GM23338 (cell line): ENCODE data around the gene CCAR1.

ENCODE experiments used
- EZH2 ChIP-seq: fragments of 200-600 bp; sonication (generic); IDR thresholded peaks from one replicate; pipeline ENCODE4 v1.8.0; 2017; ENCODE audit warnings: antibody characterized with exemption, mild to moderate bottlenecking, low read depth; ENCODE audit not compliant: unreplicated experiment
- EZH2phosphoT487 ChIP-seq: fragments of 200-600 bp; sonication (generic); IDR thresholded peaks from one replicate; pipeline ENCODE4 v1.8.1; 2018; ENCODE audit warnings: antibody characterized with exemption; ENCODE audit not compliant: unreplicated experiment
- NANOG ChIP-seq: IDR thresholded peaks from 2 replicates; pipeline ENCODE4 v1.6.1; 2016; ENCODE audit warnings: antibody characterized with exemption, borderline replicate concordance
- POLR2AphosphoS5 ChIP-seq: IDR thresholded peaks from 2 replicates; pipeline ENCODE4 v1.6.1; 2016; ENCODE audit warnings: antibody characterized with exemption, low read depth
- TF ChIP-seq, protein P1 (sequence below), 2 experiments: fragments of 200-600 bp in 1 of 2; sonication (generic) in 1 of 2; conservative IDR thresholded peaks; 2 replicates each; pipeline versions ENCODE4 v1.5.1 to v1.6.1; 2016 to 2017; ENCODE audit warnings: antibody characterized with exemption in 2 of 2, low read depth in 2 of 2, mild to moderate bottlenecking in 2 of 2, moderate library complexity in 1 of 2
- TF ChIP-seq, protein P2 (sequence below): IDR thresholded peaks from one replicate; pipeline ENCODE4 v1.6.1; 2018; ENCODE audit warnings: antibody characterized with exemption; ENCODE audit not compliant: unreplicated experiment

DNA sequence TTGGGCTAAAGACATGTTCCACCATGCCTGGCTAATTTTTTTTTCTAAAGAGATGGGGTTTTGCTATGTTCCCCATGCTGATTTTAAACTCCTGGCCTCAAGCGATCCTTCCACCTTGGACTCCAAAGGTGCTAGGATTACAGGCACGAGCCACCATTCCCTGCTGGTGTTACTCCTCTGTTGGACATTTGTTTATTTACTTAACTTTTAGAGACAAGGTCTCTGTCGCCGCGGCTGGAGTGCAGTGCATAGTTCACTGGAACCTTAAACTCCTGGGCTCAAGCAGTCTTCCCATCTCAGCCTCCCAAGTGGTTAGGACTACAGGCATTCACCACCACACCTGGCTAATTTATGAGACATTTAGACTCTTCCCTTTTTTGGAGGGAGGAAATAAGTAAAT, 38.9 kb downstream of the CCAR1 start:
- TF ChIP-seq, protein P1, sequence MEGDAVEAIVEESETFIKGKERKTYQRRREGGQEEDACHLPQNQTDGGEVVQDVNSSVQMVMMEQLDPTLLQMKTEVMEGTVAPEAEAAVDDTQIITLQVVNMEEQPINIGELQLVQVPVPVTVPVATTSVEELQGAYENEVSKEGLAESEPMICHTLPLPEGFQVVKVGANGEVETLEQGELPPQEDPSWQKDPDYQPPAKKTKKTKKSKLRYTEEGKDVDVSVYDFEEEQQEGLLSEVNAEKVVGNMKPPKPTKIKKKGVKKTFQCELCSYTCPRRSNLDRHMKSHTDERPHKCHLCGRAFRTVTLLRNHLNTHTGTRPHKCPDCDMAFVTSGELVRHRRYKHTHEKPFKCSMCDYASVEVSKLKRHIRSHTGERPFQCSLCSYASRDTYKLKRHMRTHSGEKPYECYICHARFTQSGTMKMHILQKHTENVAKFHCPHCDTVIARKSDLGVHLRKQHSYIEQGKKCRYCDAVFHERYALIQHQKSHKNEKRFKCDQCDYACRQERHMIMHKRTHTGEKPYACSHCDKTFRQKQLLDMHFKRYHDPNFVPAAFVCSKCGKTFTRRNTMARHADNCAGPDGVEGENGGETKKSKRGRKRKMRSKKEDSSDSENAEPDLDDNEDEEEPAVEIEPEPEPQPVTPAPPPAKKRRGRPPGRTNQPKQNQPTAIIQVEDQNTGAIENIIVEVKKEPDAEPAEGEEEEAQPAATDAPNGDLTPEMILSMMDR (conservative IDR thresholded peaks at IDR 0.05; ENCODE audit: low read depth in 2 of 2), result no peak
- TF ChIP-seq EZH2 (no peak), EZH2phosphoT487 (no peak), NANOG (no peak), POLR2AphosphoS5 (no peak)
- TF ChIP-seq, protein P2, sequence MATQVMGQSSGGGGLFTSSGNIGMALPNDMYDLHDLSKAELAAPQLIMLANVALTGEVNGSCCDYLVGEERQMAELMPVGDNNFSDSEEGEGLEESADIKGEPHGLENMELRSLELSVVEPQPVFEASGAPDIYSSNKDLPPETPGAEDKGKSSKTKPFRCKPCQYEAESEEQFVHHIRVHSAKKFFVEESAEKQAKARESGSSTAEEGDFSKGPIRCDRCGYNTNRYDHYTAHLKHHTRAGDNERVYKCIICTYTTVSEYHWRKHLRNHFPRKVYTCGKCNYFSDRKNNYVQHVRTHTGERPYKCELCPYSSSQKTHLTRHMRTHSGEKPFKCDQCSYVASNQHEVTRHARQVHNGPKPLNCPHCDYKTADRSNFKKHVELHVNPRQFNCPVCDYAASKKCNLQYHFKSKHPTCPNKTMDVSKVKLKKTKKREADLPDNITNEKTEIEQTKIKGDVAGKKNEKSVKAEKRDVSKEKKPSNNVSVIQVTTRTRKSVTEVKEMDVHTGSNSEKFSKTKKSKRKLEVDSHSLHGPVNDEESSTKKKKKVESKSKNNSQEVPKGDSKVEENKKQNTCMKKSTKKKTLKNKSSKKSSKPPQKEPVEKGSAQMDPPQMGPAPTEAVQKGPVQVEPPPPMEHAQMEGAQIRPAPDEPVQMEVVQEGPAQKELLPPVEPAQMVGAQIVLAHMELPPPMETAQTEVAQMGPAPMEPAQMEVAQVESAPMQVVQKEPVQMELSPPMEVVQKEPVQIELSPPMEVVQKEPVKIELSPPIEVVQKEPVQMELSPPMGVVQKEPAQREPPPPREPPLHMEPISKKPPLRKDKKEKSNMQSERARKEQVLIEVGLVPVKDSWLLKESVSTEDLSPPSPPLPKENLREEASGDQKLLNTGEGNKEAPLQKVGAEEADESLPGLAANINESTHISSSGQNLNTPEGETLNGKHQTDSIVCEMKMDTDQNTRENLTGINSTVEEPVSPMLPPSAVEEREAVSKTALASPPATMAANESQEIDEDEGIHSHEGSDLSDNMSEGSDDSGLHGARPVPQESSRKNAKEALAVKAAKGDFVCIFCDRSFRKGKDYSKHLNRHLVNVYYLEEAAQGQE, result no peak
